Heart left ventricle (tissue), 13 donors: ENCODE results near the gene B3GNT3.

Experiments
- POLR2A ChIP-seq, 2 donors: fragments of 450-650 bp; IDR thresholded peaks; one replicate each; pipeline ENCODE4 v1.6.1; 2017; ENCODE audit warnings: antibody characterized with exemption in 2 of 2, mild to moderate bottlenecking in 2 of 2, moderate library complexity in 2 of 2
- TF ChIP-seq, protein P1 (sequence below), 12 donors: fragments of 200-600 bp; sonication (generic) in 4 of 12; IDR thresholded peaks; one replicate each; pipeline versions ENCODE4 v1.5.0 to v1.8.0; 2018 to 2022; ENCODE audit warnings: antibody characterized with exemption in 12 of 12, mild to moderate bottlenecking in 5 of 12
- donor health status: ischemic (EF 13 %, LVEDD 7.1; RV severe dilation, severe dysfunction).
- donor health status: DM: no; HTN: yes; CAD: no.
- donor health status: DM: no; HTN: no; CAD: no.
- donor health status: ischemic (EF 25% LVEDD 6.9; RV normal size, moderate dysfunction).
- donor health status: ischemic (EF 25% LVEDD 5.7; RV mildly dilated, moderate dysfunction).
- donor health status: ischemic (EF 35%, LVEDD 5.7; RV mildly dilated, moderate dysfunction).
- donor health status: nonischemic (EF 11% LVEDD 7.7; RV severe dilation, severe dysfunction).
- donor health status: DM: yes; HTN: yes; CAD: no.
- donor health status: PGD.
- donor health status: ischemic (EF 29% LVEDD 5.4; RV normal size, mild dysfunction).
- donor health status: nonischemic (EF 23%, LVEDD 6.1; RV moderate dilation, normal function).

DNA sequence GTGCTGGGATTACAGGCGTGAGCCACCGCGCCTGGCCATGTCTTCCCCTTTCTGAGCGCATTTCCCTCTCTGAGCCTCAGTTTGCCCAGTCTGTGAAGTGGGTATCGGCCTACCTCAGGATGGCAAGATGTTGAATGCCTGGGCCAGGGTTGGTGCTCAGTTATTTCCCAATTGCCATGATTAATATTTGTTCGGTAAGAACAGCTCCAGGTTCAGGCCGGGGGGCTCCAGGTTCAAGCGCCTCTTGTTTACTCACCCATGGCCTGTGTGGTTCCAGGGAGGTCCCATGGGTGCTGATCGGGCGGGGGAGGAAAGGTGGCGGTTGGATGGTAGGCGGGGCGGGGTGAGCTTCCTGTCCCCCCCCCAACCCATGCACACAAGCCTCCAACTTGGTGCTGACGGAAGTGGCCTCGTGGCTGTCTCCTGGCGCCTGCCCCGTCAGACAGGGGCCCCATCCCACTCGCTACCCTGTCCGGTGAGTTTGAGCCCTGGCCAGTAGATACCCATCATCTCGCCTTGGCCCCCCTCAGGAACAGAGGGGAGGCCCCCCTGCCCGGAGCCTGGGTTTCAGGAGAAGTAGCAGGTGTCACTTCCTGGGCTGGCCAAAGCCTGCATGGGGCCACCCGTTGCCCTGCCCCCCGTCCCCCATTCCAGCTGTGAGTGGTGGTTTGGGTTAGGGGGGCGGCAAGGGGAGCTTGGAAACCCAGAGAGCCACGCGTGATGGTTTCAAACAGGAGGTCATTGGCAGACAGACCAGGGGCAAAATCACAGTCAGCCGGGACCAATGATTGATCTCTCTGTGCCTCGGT is 43.6 kb upstream of the B3GNT3 start, which contains the start of gene FCHO1:
- TF ChIP-seq, protein P1, sequence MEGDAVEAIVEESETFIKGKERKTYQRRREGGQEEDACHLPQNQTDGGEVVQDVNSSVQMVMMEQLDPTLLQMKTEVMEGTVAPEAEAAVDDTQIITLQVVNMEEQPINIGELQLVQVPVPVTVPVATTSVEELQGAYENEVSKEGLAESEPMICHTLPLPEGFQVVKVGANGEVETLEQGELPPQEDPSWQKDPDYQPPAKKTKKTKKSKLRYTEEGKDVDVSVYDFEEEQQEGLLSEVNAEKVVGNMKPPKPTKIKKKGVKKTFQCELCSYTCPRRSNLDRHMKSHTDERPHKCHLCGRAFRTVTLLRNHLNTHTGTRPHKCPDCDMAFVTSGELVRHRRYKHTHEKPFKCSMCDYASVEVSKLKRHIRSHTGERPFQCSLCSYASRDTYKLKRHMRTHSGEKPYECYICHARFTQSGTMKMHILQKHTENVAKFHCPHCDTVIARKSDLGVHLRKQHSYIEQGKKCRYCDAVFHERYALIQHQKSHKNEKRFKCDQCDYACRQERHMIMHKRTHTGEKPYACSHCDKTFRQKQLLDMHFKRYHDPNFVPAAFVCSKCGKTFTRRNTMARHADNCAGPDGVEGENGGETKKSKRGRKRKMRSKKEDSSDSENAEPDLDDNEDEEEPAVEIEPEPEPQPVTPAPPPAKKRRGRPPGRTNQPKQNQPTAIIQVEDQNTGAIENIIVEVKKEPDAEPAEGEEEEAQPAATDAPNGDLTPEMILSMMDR (IDR thresholded peaks at IDR 0.05): no peak
- TF ChIP-seq POLR2A (IDR thresholded peaks at IDR 0.05): no peak
